ENCODE data around the gene PRR35.

The PRR35 gene

DNA sequence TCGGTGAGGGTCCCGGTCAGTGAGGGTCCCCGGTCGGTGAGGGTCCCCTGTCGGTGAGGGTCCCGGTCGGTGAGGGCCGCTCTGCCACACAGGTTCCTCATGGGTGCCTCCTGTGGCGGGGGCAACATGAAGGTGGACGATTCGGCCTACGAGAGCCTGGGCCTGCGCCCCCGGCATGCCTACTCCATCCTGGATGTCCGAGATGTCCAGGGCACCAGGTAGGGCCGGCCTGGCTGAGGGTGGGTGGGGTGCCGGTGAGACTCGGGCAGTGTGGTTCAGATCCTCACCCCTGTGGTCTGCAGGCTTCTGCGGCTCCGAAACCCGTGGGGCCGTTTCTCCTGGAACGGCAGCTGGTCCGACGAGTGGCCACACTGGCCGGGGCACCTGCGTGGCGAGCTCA lies 9.0 kb upstream of the PRR35 start:
- peaks cover 83% of the 10 kb centered on the region for H3K36me3 Mint-ChIP-seq (ENCODE audit: low read depth)
- intact Hi-C loops (cut with micrococcal nuclease) = no loop called here

DNA sequence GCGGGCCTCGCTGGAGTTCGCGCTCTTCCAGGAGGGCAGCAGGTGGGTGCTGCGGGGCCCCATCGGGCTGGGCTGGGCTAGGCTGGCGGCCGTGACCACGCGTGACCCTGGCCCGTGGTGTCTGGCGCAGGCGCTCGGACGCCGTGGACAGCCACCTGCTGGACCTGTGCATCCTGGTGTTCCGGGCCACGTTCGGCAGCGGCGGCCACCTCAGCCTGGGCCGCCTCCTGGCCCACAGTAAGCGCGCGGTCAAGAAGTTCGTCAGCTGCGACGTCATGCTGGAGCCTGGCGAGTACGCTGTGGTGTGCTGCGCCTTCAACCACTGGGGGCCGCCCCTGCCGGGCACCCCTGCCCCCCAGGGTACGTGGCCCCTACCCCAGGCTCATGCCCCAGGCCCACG lies 8.0 kb upstream of the PRR35 start:
- intact Hi-C loops (cut with micrococcal nuclease) = no loop called here
- Mint-ChIP-seq H3K36me3 (ENCODE audit: low read depth) (peaks cover 74% of the 10 kb centered on the region), H3K4me1 (ENCODE audit: low read depth) (no peaks in the 10 kb centered on the region), H3K9me3 (no peaks in the 10 kb centered on the region), H3K27ac (no peak overlapping the region), H3K4me3 (no peak overlapping the region), H3K27me3 (peaks cover 1% of the 10 kb centered on the region)

More for the DNA sequence above, 9.0 kb upstream of the PRR35 start:
- no peaks in the 10 kb centered on the region for H3K27me3 Mint-ChIP-seq
- no peaks in the 10 kb centered on the region for H3K9me3 Mint-ChIP-seq
- H3K4me3 Mint-ChIP-seq = no peak overlapping the region
- H3K27ac Mint-ChIP-seq = no peak overlapping the region
- H3K4me1 Mint-ChIP-seq (ENCODE audit: low read depth) = no peaks in the 10 kb centered on the region

DNA sequence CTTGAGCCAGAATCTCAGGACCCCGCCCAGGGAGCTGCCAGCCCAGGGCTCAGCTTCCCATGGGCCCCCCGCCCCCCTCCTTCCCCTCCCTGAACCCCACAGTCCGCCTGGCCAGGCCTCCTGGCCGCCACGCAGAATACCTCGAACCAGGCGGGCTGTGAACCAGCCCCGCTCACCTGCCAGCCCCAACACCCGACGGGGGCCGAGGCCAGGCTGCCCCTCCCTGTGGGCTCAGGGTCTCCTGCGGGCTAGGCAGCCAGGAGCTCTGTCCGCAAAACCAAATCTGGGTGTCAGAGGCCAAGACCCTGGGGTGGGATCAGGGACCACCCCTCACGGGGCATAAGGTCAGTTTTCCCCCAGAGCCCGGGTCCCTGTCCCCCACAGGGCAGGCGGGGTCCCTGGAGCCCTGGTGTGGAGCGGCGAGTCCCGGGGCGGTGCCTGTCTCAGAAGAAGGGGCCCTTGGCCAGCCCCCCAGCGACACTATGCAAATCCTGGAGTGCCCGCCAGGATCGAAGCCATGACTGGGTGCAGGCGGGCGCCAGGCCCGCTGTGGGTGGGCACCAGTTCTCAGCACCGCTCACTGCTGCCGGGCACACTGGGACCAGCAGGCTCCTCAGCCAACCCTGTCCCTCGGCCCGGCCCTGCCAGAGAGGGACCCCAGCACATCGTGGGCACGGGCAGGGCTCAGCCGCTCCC lies 6.4 kb upstream of the PRR35 start:
- Mint-ChIP-seq H3K27ac (no peak overlapping the region), H3K9me3 (no peaks in the 10 kb centered on the region), H3K36me3 (ENCODE audit: low read depth) (peaks cover 58% of the 10 kb centered on the region), H3K4me3 (no peak overlapping the region), H3K27me3 (peaks cover 17% of the 10 kb centered on the region), H3K4me1 (ENCODE audit: low read depth) (no peaks in the 10 kb centered on the region)
- intact Hi-C loops (cut with micrococcal nuclease) = no loop called here

DNA sequence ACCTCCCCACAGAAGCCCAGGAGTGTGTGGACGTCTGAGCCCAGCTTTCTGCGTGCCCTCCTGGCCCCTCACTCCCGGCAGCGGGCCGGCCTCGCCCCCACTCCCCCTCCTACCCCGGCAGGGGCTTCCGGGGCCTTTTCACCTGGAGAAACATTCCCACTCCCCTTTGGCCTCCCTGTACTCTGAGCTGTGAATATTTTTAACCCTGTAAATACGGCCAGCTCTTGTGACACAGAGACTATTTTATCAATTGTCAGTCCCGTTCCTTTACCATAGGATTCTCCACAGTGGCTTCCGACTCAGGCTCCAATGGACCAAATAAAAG lies 5.9 kb upstream of the PRR35 start:
- H3K27ac Mint-ChIP-seq = no peak overlapping the region
- H3K4me3 Mint-ChIP-seq = no peak overlapping the region
- H3K27me3 Mint-ChIP-seq = peaks cover 22% of the 10 kb centered on the region
- no peaks in the 10 kb centered on the region for H3K9me3 Mint-ChIP-seq
- no peaks in the 10 kb centered on the region for H3K4me1 Mint-ChIP-seq (ENCODE audit: low read depth)
- intact Hi-C loops (cut with micrococcal nuclease) = no loop called here
- H3K36me3 Mint-ChIP-seq (ENCODE audit: low read depth) = peaks cover 53% of the 10 kb centered on the region

DNA sequence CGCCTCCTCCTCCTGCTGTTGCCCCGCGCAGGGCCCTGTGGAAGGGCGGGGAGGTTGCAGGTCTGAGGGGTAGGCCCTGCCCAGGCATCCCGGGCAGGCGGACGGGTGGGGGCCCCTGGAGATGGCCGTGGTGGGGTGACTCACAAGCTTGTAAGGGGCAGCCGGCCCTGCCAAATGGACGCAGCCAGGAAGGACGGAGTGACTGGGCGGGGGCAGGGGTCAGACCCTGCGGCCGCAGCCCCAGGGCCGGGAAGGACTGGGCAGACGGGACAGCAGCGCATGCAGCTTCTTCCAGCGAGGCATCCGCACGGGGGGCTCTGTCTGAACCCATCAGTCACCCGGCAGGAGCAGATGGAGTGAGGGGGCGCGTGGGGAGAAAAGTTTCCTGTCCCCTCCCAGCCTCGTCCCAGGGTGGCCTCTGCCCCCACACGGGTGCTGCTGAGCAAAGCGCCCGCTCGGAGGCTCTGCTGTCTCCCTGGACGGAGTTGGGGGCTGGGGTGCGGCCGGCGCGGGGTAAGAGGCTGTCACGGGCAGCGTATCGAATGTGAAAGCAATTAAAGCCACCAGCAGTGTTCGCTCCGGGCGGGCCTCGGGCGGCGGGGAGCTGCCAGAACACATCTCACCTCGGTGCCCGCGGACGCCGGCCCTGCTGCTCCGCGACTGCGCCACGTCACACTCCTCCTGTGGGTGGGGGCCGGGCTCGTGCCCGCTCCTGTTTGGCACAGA lies 5.4 kb upstream of the PRR35 start:
- Mint-ChIP-seq H3K4me3 (no peak overlapping the region), H3K27me3 (peaks cover 26% of the 10 kb centered on the region), H3K36me3 (ENCODE audit: low read depth) (peaks cover 48% of the 10 kb centered on the region), H3K9me3 (no peaks in the 10 kb centered on the region), H3K4me1 (ENCODE audit: low read depth) (no peaks in the 10 kb centered on the region), H3K27ac (no peak overlapping the region)
- intact Hi-C loops (cut with micrococcal nuclease) = no loop called here

DNA sequence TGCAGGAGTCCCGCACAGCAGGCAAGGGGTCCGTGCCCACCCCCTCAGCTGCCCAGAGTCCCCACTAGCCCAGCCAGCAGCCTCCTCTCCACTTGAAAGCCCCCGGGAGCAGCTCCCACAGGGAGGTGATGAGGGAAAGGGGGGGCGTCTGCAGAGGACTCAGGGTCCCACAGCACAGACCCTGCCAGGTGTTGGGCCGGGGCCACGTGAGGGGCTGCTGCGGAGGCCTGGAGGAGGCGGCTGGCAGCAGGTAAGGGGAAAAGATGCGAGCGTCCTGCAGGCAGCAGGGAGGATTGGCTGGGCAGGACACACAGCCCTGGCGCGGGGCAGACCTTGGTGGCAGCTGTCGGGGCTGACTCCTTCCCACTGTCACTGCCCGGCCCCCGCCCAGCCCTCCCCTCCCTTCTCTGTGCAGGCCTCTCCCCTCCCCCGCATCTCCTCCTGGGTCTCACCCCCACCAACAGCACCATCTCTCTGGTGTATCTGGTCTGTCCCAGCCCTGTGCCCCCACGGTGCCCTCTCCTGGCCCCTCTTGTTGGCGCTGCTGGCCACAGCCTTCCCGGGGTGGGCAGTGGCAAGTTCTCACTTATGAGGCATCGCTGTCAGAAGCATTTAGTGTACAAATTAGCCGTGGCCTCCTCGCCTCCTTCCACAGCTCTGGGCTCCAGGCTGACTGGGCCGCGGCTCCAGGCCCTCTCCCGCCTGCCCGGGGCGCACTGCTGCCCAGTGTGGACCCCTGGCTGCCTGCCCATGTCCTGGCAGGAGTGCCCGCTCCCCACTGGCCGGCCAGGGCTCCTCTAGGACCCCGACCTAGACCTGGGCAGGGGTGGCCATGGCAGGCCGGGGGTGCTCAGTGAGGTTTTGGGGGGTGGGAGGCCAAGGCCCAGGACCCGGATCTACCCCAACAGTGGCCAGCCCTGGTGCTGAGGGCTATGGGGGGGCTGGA lies 4.4 kb upstream of the PRR35 start:
- H3K4me3 Mint-ChIP-seq = no peak overlapping the region
- intact Hi-C loops (cut with micrococcal nuclease) = no loop called here

DNA sequence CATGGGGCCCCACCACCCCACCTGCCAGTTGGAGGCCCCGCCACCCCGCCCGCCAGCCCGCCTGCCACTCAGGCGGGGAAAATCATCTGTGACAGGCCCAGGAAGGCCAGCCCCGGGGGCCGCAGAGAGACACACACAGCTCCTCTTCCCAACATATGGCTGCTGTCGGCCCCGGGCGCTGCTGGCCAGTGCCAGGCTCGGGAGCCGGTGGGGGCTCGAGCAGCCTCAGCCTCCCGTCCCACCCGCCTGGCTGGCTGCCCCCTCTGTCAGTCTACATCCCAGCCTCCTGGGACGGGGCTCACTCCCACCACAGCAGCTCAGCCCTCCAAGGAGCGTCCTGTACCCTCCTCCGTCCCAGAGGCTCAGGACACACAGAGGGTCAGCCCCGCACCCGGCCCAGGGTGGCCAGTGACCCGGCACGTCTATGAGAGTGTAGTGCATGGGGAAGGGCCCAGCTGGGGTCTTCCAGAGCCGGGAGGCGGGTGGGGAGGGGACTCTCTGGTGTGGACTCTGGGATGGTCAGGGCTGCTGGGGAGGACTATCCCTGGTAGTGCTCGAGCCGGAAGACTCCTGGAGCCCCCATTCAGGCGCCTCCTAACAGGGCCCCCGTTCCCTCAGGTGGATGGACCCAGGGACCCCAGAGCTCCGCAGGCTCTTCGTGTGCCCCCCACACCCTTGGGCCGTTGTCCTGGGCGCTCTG lies 3.6 kb upstream of the PRR35 start:
- H3K9me3 Mint-ChIP-seq = no peaks in the 10 kb centered on the region
- H3K4me3 Mint-ChIP-seq = no peak overlapping the region
- H3K36me3 Mint-ChIP-seq (ENCODE audit: low read depth) = peaks cover 34% of the 10 kb centered on the region
- no peaks in the 10 kb centered on the region for H3K4me1 Mint-ChIP-seq (ENCODE audit: low read depth)
- no peak overlapping the region for H3K27ac Mint-ChIP-seq
- intact Hi-C loops (cut with micrococcal nuclease) = no loop called here
- peaks cover 33% of the 10 kb centered on the region for H3K27me3 Mint-ChIP-seq

More for the DNA sequence above, 4.4 kb upstream of the PRR35 start:
- H3K27me3 Mint-ChIP-seq = peaks cover 26% of the 10 kb centered on the region
- H3K27ac Mint-ChIP-seq = no peak overlapping the region
- H3K36me3 Mint-ChIP-seq (ENCODE audit: low read depth) = peaks cover 40% of the 10 kb centered on the region
- H3K4me1 Mint-ChIP-seq (ENCODE audit: low read depth) = no peaks in the 10 kb centered on the region
- H3K9me3 Mint-ChIP-seq = no peaks in the 10 kb centered on the region

DNA sequence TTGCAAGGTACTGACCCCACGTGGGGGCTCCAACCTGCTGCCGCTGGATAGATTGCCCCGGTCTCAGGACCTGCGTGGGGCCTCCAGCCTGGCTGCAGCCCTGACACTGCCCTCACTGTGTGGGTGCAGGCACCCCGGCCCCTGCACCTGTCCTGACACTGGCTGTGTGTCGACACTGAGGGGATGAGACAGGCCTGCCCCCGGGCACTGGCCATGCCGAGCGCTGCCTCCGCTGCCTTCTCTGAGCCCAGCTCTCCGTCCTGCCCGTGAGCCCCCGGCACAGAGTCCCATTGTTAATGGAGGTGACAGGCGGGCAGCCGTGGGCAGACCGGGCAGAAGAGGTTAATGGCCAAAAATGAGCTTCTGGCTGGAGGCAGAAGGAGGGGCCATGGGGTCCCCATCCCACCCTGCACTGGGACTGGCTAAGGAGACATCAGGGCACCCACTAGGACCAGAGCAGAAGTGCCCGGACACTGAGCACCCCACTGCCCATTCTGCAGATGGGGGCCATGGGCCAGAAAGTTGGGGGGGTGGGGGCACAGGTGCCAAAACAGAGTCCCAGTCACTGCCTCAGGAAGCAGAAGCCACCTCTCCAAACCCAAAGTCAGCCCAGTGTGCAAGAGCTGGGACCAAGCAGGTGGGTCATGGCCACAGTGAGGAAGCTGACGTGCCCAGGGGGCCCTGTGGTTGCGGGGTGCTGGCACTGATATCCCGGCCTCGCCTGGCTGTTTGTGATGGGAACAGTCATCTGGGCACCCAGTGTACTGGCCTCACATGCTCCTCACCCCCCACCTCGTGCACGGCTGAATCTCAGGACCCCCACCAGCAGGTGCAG lies 2.5 kb upstream of the PRR35 start:
- H3K4me3 Mint-ChIP-seq = no peak overlapping the region
- no peak overlapping the region for H3K27ac Mint-ChIP-seq
- no peaks in the 10 kb centered on the region for H3K4me1 Mint-ChIP-seq (ENCODE audit: low read depth)
- H3K9me3 Mint-ChIP-seq = no peaks in the 10 kb centered on the region
- H3K36me3 Mint-ChIP-seq (ENCODE audit: low read depth) = peaks cover 24% of the 10 kb centered on the region
- intact Hi-C loops (cut with micrococcal nuclease) = no loop called here
- peaks cover 43% of the 10 kb centered on the region for H3K27me3 Mint-ChIP-seq

DNA sequence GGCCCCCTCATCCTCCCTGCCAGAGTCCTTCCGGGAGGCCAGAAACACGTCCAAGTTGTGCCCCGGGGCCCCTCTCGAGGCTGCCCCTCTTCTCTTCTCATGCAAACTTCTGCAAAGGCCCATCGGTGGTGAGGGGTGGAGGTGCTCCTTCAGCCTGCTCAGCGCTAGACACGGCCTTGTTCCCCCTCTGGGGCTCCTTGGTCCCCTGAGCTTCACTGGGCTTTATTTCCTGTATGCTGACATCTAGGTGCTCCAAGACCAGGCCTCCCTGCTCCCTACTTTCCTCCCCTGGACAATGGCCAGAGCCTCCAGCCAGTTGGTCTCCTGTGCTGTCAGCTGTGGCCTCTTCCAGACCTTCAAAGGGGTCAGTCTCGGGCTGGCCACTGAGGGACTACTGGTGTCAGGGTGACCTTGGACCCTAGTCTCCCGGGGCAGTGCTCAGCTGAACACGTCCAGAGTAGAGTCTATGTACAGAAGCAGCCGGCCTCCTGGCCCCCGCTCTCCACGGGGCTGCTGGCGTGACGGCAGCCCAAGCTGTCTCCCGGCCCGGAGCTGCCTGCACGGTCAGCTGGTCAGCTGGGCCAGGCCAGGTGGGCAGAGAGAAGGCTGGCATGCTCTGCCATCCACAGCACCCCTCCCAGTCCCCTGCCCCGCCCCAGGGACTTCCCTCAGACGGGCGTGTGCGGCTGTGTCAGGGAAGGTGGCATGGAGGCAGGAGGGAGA lies 1.7 kb upstream of the PRR35 start:
- Mint-ChIP-seq H3K4me1 (ENCODE audit: low read depth) (no peaks in the 10 kb centered on the region), H3K27me3 (peaks cover 45% of the 10 kb centered on the region), H3K27ac (no peak overlapping the region), H3K36me3 (ENCODE audit: low read depth) (peaks cover 16% of the 10 kb centered on the region), H3K4me3 (no peak overlapping the region), H3K9me3 (no peaks in the 10 kb centered on the region)
- intact Hi-C loops (cut with micrococcal nuclease) = no loop called here

DNA sequence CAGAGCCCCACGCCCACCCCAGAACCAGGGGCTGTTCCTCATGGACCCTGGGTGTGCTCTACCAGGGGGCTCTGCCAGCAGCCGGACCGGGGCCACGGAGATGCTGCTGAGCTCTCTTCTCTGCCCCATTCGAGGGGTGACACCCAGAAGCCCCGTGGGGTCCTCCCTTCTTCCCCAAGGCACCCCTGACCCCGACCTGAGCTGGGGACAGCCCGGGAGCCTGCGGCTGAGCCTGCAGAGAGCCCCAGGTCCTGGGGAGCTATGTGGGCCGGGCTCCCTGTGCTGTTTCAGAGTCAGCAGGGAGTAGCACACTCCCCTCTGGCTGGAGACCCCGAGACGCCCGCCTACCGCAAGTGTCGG lies 1.2 kb upstream of the PRR35 start:
- no peaks in the 10 kb centered on the region for H3K4me1 Mint-ChIP-seq (ENCODE audit: low read depth)
- H3K27ac Mint-ChIP-seq = no peak overlapping the region
- H3K27me3 Mint-ChIP-seq = peaks cover 45% of the 10 kb centered on the region
- H3K36me3 Mint-ChIP-seq (ENCODE audit: low read depth) = peaks cover 11% of the 10 kb centered on the region
- H3K9me3 Mint-ChIP-seq = no peaks in the 10 kb centered on the region
- intact Hi-C loops (cut with micrococcal nuclease) = no loop called here
- H3K4me3 Mint-ChIP-seq = no peak overlapping the region

DNA sequence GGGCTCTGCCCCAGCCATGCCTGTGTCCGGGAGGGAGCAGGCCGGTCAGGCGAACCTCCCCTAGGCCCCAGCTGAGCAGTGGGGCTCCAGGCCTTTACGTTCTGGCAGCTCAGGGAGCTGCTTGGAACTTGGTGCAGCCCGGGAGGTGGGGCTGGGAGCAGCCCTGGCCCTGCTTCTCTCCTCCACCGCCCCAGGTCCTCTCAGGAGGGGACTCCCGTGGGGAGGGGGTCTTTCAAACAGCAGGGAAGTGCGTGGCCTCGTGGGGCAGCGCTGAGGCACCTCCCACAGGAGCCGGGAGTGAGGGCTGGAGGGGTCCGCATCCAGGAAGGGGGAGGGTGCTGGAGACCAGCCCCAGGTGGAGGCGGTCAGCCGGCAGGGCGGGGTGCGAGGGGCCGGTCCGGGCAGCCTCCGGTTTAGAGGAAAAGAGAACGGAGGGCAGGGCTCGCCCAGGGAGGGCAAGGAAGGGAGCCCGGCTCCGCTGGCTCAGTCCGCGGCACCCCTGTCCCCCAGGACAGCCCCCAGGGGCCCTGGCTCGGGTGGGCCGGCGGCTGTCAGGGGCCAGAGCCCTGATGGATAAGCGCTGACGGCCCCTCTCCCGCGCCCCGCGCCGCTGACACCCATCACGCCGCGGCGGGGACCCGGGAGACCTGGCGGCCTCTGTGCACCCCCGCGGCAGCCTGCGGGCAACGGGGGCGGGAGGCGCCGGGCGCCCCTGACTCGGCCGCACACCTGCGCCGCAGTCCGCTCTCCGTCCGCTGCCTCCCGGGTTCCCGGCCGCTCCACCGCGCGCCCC lies 587 bp upstream of the PRR35 start:
- H3K27me3 Mint-ChIP-seq = peaks cover 45% of the 10 kb centered on the region
- intact Hi-C loops (cut with micrococcal nuclease) = no loop called here
- no peak overlapping the region for H3K27ac Mint-ChIP-seq
- H3K9me3 Mint-ChIP-seq = no peaks in the 10 kb centered on the region
- peaks cover 5% of the 10 kb centered on the region for H3K36me3 Mint-ChIP-seq (ENCODE audit: low read depth)
- no peak overlapping the region for H3K4me3 Mint-ChIP-seq
- no peaks in the 10 kb centered on the region for H3K4me1 Mint-ChIP-seq (ENCODE audit: low read depth)

DNA sequence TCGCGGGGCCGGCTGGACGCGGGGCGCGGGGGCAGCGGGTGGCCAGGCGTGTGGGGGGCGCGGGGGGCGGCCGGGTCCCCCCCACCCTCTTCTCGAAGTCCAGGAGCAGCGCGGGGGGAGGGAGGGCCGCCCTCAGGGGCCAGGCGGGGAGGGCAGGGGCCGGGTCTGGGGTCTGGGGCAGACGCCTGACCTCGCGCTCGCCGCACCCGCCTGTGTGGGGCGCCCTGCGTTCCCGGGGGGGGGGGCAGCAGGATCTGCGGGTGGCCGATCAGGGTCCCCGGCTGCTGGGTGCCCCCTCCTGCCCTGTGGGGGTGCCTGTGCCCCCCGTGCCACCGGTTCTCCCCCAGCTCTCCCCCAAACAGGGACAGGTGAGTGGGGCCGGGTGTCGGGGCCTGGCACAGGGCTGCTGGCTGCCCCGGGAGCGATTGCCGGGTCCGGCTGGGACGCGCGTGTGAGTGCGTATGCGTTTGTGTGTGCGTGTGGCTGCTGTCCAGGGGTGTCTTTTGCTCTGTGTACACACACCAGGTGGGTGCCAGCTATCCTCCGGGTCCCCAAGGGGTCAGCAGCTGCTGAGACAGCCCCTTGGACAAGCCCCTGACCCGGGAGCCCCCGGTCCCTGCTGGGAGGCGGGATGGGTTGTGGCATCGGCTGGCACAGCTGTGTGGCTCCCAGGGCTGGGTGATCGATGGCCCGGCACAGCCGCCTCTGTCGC lies 663 bp downstream of the PRR35 start:
- Mint-ChIP-seq H3K27ac (no peak overlapping the region), H3K9me3 (no peaks in the 10 kb centered on the region), H3K4me3 (no peak overlapping the region), H3K4me1 (ENCODE audit: low read depth) (no peaks in the 10 kb centered on the region), H3K36me3 (ENCODE audit: low read depth) (no peaks in the 10 kb centered on the region), H3K27me3 (peaks cover 45% of the 10 kb centered on the region)
- intact Hi-C loops (cut with micrococcal nuclease) = no loop called here
